ENCODE results near the gene UBE2D1.

The UBE2D1 gene

GRCh38 chr10:58341422-58341821, 6.6 kb downstream of the UBE2D1 start:
- DNase-seq (ENCODE audit: low read depth, low spot score) = no peak

- no peak for DNase-seq (ENCODE audit: low read depth, low spot score)
Measured at GRCh38 chr10:58341947-58342346, 7.1 kb downstream of the UBE2D1 start.

GRCh38 chr10:58347967-58348366, 13.2 kb downstream of the UBE2D1 start:
- no peak for DNase-seq (ENCODE audit: low read depth, low spot score)

- no peak for DNase-seq (ENCODE audit: low read depth, low spot score)
Measured at GRCh38 chr10:58348571-58349033, 13.8 kb downstream of the UBE2D1 start.

- DNase-seq (ENCODE audit: low read depth, low spot score) = no peak
Measured at GRCh38 chr10:58350023-58350422, 15.2 kb downstream of the UBE2D1 start.

- no peak for DNase-seq (ENCODE audit: low read depth, low spot score)
Measured at GRCh38 chr10:58350619-58351323, 16.0 kb downstream of the UBE2D1 start.

- DNase-seq (ENCODE audit: low read depth, low spot score) = no peak
Measured at GRCh38 chr10:58351616-58352578, 17.1 kb downstream of the UBE2D1 start.

GRCh38 chr10:58352956-58353610, 18.3 kb downstream of the UBE2D1 start:
- no peak for DNase-seq (ENCODE audit: low read depth, low spot score)

- no peak for DNase-seq (ENCODE audit: low read depth, low spot score)
Measured at GRCh38 chr10:58356756-58357155, 21.9 kb downstream of the UBE2D1 start.

- DNase-seq (ENCODE audit: low read depth, low spot score) = no peak
Measured at GRCh38 chr10:58358314-58358933, 23.6 kb downstream of the UBE2D1 start.

- DNase-seq (ENCODE audit: low read depth, low spot score) = no peak
Measured at GRCh38 chr10:58358947-58359346, 24.1 kb downstream of the UBE2D1 start.

- DNase-seq (ENCODE audit: low read depth, low spot score) = no peak
Measured at GRCh38 chr10:58359541-58359940, 24.7 kb downstream of the UBE2D1 start.

GRCh38 chr10:58360412-58361004, 25.7 kb downstream of the UBE2D1 start:
- no peak for DNase-seq (ENCODE audit: low read depth, low spot score)

- DNase-seq (ENCODE audit: low read depth, low spot score) = no peak
Measured at GRCh38 chr10:58361353-58361752, 26.5 kb downstream of the UBE2D1 start.

- no peak for DNase-seq (ENCODE audit: low read depth, low spot score)
Measured at GRCh38 chr10:58362027-58362789, 27.4 kb downstream of the UBE2D1 start.

- no peak for DNase-seq (ENCODE audit: low read depth, low spot score)
Measured at GRCh38 chr10:58367069-58367468, 32.3 kb downstream of the UBE2D1 start.

GRCh38 chr10:58371473-58371872, 36.7 kb downstream of the UBE2D1 start:
- no peak for DNase-seq (ENCODE audit: low read depth, low spot score)

- DNase-seq (ENCODE audit: low read depth, low spot score) = no peak
Measured at GRCh38 chr10:58372607-58373441, 38.0 kb downstream of the UBE2D1 start.

GRCh38 chr10:58373442-58373827, 38.6 kb downstream of the UBE2D1 start:
- DNase-seq (ENCODE audit: low read depth, low spot score) = no peak

Measured in ELF-1 (cell line).